NCI-H2171 treated with DMSO at 0.1 percent for 48 hours (cell line): ENCODE results near the gene ZNF581.
A peak's percentile ranks its signal among the peaks of the same experiment; 100 is the strongest.

Source experiments
- DNase-seq: peaks from one replicate; lab custom pipeline; 2025; lab: John Stamatoyannopoulos, UW

ZNF581 gene

GRCh38 chr19:55611300-55611982 lies 32.0 kb upstream of the ZNF581 start:
- DNase-seq: no peak

GRCh38 chr19:55611983-55612645 lies 31.3 kb upstream of the ZNF581 start:
- DNase-seq: no peak

GRCh38 chr19:55613396-55613795 lies 30.1 kb upstream of the ZNF581 start:
- DNase-seq: no peak

GRCh38 chr19:55613930-55614710 lies 29.3 kb upstream of the ZNF581 start:
- DNase-seq: no peak

GRCh38 chr19:55614711-55615542 lies 28.5 kb upstream of the ZNF581 start:
- DNase-seq: no peak

GRCh38 chr19:55615543-55616394 lies 27.7 kb upstream of the ZNF581 start:
- no peak for DNase-seq

GRCh38 chr19:55616395-55616875 lies 27.0 kb upstream of the ZNF581 start:
- DNase-seq: no peak

GRCh38 chr19:55617426-55617825 lies 26.0 kb upstream of the ZNF581 start:
- DNase-seq: no peak

- no peak for DNase-seq
Measured at GRCh38 chr19:55618426-55618825, 25.0 kb upstream of the ZNF581 start.

GRCh38 chr19:55619286-55619685 lies 24.2 kb upstream of the ZNF581 start:
- peak; percentile 37 for DNase-seq

GRCh38 chr19:55620410-55621204 lies 22.8 kb upstream of the ZNF581 start:
- DNase-seq: no peak

GRCh38 chr19:55621205-55621672 lies 22.2 kb upstream of the ZNF581 start:
- no peak for DNase-seq

- DNase-seq: no peak
Measured at GRCh38 chr19:55621673-55622231, 21.7 kb upstream of the ZNF581 start.

- peak; percentile 1 for DNase-seq
Measured at GRCh38 chr19:55622242-55622969, 21.0 kb upstream of the ZNF581 start.

GRCh38 chr19:55623130-55623529 lies 20.3 kb upstream of the ZNF581 start:
- DNase-seq: no peak

GRCh38 chr19:55623561-55623960 lies 19.9 kb upstream of the ZNF581 start:
- no peak for DNase-seq

GRCh38 chr19:55624109-55625003 lies 19.1 kb upstream of the ZNF581 start, which contains the start of gene ZNF784:
TSS of gene ZNF784 (minus strand) at chr19:55624566. CDS start at chr19:55624561, 5 bp downstream.
- DNase-seq: peak; percentile 92

- DNase-seq: no peak
Measured at GRCh38 chr19:55625004-55625326, 18.5 kb upstream of the ZNF581 start.
